GM12865 (cell line): Measurements from ENCODE around the gene ARSB.

ENCODE experiments used
- DNase-seq: peaks from one replicate; pipeline ENCODE4 v3.0.0; 2010; ENCODE audit warnings: low read depth
- H3K4me3 ChIP-seq: 2 replicates; pipeline ENCODE4 v1.5.1; 2011; ENCODE audit warnings: mild to moderate bottlenecking, low read depth, low read length, control low read depth
- CTCF ChIP-seq: IDR thresholded peaks from 2 replicates; pipeline ENCODE4 v1.5.1; 2011; ENCODE audit warnings: low read length, control low read depth, low read depth, inconsistent platforms; ENCODE audit not compliant: insufficient read depth; ENCODE audit errors: missing control alignments

The ARSB gene

GRCh38 chr5:78777901-78778300 is 207.2 kb downstream of the ARSB start:
- DNase-seq = no peak
- H3K4me3 ChIP-seq = no peak overlapping the region
- no peak for TF ChIP-seq CTCF

- no peak for TF ChIP-seq CTCF
- no peak overlapping the region for H3K4me3 ChIP-seq
- no peak for DNase-seq
Measured at GRCh38 chr5:78776637-78777036, 208.5 kb downstream of the ARSB start.

- H3K4me3 ChIP-seq = no peak overlapping the region
- no peak for DNase-seq
- TF ChIP-seq CTCF = no peak
Measured at GRCh38 chr5:78773655-78774054, 211.5 kb downstream of the ARSB start.

GRCh38 chr5:78771260-78772205 is 213.6 kb downstream of the ARSB start:
- no peak for TF ChIP-seq CTCF
- DNase-seq = no peak
- no peak overlapping the region for H3K4me3 ChIP-seq

- no peak for DNase-seq
- TF ChIP-seq CTCF = no peak
- no peak overlapping the region for H3K4me3 ChIP-seq
Measured at GRCh38 chr5:78768781-78769380, 216.2 kb downstream of the ARSB start.

- no peak for DNase-seq
Measured at GRCh38 chr5:78766412-78766762, 218.7 kb downstream of the ARSB start.

More at GRCh38 chr5:78766412-78766762, 218.7 kb downstream of the ARSB start:
- H3K4me3 ChIP-seq = no peak overlapping the region
- no peak for TF ChIP-seq CTCF
